Measurements from ENCODE around the gene TAF5L.

TAF5L gene

DNA sequence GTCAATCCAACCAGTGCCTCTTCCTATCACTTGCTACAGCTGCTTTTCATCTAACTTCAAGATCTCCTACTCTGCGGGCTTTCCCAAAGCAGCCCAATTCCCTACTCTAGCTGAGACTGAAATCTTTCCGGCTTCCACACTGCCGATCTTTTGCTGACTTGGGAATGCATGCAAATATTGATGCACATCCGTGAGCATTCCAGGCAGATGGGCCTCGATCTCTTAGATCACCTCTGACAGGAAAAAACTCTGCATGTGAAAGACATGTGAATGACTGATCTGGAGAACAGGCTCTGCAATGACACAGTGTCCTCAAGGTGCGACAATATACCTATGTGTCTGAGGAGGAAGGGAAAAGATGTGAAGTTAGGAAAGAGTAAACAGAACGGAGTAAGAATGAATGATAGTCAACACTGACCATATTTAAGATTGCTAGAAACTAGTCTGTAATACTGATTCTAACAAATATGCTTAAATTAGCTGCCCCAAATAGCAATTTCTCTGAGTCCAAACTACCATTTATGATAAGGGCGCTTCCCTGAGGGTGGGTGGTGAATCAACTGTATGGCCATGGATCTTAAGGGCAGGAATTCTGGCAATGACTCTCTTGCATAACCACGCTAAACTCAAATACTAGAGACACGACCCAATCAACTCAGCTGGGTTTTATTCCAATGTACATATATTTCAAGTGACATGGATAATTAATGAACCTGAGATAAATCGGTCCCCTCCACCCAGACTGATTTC lies 8.4 kb downstream of the TAF5L start:
- DNase-seq (ENCODE audit: low read depth): no peak
- TF ChIP-seq, protein P1, sequence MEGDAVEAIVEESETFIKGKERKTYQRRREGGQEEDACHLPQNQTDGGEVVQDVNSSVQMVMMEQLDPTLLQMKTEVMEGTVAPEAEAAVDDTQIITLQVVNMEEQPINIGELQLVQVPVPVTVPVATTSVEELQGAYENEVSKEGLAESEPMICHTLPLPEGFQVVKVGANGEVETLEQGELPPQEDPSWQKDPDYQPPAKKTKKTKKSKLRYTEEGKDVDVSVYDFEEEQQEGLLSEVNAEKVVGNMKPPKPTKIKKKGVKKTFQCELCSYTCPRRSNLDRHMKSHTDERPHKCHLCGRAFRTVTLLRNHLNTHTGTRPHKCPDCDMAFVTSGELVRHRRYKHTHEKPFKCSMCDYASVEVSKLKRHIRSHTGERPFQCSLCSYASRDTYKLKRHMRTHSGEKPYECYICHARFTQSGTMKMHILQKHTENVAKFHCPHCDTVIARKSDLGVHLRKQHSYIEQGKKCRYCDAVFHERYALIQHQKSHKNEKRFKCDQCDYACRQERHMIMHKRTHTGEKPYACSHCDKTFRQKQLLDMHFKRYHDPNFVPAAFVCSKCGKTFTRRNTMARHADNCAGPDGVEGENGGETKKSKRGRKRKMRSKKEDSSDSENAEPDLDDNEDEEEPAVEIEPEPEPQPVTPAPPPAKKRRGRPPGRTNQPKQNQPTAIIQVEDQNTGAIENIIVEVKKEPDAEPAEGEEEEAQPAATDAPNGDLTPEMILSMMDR (IDR thresholded peaks at IDR 0.05; ENCODE audit: control insufficient read depth, extremely low read depth, insufficient read depth): no peak
- H3K4me3 ChIP-seq (ENCODE audit: low read depth, low read length): no peak overlapping the region

DNA sequence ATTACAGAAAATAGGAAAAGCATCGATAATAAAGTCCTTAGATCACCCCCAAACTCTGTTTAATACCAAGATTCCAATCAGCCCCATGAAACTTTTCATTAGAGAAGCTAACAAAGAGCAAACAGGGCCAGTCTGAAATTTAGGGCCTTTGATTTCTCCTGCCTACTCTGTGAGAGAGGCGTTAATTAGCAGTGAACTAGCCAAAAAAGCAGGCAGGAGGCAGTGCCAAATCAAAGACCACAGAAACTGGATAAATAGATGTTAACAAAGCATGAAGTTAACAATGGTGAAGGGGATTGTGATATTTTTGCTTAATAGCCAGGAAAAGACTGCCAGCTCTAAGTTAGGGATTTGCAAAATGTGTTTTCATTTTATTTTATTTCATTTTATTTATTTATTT lies 11.2 kb downstream of the TAF5L start:
- TF ChIP-seq, protein P1 (IDR thresholded peaks at IDR 0.05; ENCODE audit: control insufficient read depth, extremely low read depth, insufficient read depth): no peak
- no peak overlapping the region for H3K4me3 ChIP-seq (ENCODE audit: low read depth, low read length)
- DNase-seq (ENCODE audit: low read depth): no peak

DNA sequence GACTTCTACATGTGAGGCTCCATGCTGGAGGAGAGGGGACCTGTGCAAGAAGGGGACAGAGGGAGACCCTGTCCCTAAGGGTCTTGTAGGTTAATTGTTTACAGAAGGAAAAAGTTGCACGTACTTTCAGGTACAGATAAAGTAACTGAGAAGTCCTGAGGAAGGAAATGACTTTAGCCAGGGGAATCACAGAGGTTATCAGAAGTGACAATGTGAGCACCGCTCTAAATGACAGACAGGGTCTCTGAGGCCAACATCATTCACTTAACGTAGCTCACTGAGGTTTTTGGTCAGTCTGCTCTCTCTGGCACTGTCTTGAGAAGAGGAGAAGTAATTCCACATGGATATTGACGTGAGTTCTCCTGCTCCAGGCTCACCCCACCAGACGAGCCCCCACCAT lies 12.0 kb downstream of the TAF5L start:
- TF ChIP-seq, protein P1 (IDR thresholded peaks at IDR 0.05; ENCODE audit: control insufficient read depth, extremely low read depth, insufficient read depth): no peak
- no peak overlapping the region for H3K4me3 ChIP-seq (ENCODE audit: low read depth, low read length)

DNA sequence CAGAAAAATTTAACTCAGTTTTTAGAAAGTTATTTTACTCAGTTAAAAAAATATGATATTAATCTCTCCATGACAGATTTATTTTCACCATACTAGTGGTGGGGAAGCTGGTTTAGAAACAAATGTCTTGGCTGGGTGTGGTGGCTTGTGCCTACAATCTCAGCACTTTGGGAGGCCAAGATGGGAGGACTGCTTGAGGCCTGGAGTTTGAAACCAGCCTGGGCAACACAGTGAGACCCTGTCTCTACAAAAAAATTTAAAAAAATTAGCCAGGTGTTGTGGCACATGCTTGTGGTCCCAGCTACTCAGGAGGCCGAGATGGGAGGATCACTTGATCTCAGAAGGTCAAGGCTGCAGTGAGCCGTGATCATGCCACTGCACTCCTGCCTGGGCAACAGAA lies 17.3 kb downstream of the TAF5L start:
- DNase-seq (ENCODE audit: low read depth): no peak
- TF ChIP-seq, protein P1 (IDR thresholded peaks at IDR 0.05; ENCODE audit: control insufficient read depth, extremely low read depth, insufficient read depth): no peak
- H3K4me3 ChIP-seq (ENCODE audit: low read depth, low read length): no peak overlapping the region

More for the DNA sequence above, 12.0 kb downstream of the TAF5L start:
- DNase-seq (ENCODE audit: low read depth): no peak

DNA sequence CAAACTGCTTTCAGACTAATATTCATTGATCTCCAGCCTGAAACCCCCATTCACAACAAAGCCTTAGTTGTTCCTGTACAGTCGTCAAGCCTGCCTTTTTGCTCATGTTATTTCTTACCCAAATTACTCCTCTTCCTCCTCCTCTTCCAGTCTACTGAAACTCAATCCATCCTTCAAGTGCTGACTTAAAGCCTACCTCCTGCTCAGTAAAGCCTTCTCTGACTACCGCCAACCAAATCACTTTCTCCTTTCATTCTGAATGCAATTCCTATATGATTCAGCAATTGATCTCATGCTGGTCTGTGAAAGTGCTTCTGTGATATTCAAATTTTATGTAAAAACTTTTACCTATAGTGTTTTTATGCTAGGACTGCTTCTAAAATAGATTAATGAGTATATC lies 18.6 kb downstream of the TAF5L start:
- TF ChIP-seq, protein P1 (IDR thresholded peaks at IDR 0.05; ENCODE audit: control insufficient read depth, extremely low read depth, insufficient read depth): no peak
- no peak for DNase-seq (ENCODE audit: low read depth)
- H3K4me3 ChIP-seq (ENCODE audit: low read depth, low read length): no peak overlapping the region

DNA sequence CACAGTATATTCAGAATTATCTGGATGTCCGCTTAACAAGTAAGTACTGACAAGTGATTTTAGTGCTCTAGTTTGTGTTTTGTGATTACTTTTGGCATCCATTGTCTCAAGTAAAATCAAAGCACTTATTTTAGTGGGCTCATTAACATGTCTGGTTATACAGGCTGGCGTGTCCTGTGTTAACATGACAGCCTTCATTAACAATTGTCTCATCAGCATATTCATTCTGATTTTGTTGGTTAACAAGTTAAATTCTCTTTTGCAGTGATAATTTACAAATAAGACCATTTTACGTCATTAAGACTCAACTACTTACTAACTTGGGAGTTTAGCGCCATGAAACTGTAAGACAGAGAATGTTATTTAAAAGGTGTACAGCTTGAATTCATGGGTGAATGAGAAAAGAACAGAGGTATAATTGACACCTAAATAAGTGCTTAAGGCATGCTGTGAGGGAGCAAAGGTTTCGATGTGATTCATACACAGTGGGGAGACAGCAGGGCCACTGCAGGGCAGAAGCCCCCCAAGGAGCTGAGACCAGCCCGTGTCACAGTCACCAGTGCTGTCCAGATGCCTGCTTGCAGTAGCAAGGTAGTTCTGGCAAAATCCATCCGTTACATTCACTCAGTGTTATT lies 22.4 kb downstream of the TAF5L start:
- no peak for DNase-seq (ENCODE audit: low read depth)
- no peak overlapping the region for H3K4me3 ChIP-seq (ENCODE audit: low read depth, low read length)
- TF ChIP-seq, protein P1 (IDR thresholded peaks at IDR 0.05; ENCODE audit: control insufficient read depth, extremely low read depth, insufficient read depth): no peak
